HG03565 (cell line): ENCODE measurements around the gene CNPY4.

ENCODE experiments used
- ATAC-seq: cut with Tn5 transposase; IDR thresholded peaks from one replicate; pipeline ENCODE4 v1.9.1; 2021; ENCODE audit warnings: mild to moderate bottlenecking, moderate library complexity; ENCODE audit not compliant: unreplicated experiment

CNPY4 gene

DNA sequence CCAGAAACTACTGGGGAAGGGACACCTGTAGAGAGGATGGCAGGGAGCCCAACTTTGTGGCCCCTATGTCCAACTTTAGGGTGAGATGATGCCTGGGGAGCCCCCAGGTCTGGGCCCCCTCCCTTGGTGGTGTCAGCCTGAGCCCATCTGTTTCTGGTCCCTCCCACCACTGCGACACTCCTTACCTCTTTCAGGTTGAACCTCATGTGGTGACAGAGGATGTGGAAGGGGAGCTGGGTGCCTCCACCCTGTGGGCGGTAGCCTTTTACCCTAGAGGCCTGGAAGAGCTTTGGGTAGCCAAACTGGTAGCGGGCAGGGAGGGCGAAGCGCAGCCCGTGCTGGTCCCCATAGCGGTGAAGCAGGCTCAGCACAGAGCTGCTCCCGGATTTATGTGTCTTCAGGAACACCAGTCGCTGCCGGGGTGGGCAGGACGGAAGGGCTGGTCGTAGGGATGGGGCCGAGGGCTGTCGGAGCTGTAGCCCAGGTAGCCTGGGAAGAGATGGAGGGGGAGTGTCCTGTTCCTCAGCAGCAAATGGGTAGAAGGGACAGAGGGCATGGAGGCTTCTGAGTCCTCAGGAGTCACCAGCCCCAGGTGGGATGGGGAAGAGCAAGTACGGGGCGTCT, 47.0 kb downstream of the CNPY4 start:
- no peak for ATAC-seq

GRCh38 chr7:100166970-100167911, 47.8 kb downstream of the CNPY4 start:
- no peak for ATAC-seq

DNA sequence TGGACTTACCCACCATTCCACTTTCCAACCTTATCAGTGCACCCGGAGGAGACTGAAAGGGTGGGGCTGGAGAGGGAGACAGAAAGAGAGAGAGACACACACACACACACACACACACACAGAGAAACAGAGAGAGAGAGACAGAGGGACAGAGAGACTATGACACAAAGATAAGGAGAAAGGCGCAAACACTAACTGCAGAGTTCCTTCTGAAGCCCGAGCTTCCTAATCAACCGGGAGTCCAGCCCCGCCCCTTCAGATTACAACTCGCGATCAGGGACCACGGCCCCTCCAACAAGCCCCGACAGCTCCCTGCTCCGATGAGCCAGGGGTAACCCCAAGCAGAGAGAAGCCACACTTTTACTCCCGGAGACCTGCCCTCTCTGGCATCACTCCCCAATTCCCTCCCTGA, 48.5 kb downstream of the CNPY4 start:
- no peak for ATAC-seq

DNA sequence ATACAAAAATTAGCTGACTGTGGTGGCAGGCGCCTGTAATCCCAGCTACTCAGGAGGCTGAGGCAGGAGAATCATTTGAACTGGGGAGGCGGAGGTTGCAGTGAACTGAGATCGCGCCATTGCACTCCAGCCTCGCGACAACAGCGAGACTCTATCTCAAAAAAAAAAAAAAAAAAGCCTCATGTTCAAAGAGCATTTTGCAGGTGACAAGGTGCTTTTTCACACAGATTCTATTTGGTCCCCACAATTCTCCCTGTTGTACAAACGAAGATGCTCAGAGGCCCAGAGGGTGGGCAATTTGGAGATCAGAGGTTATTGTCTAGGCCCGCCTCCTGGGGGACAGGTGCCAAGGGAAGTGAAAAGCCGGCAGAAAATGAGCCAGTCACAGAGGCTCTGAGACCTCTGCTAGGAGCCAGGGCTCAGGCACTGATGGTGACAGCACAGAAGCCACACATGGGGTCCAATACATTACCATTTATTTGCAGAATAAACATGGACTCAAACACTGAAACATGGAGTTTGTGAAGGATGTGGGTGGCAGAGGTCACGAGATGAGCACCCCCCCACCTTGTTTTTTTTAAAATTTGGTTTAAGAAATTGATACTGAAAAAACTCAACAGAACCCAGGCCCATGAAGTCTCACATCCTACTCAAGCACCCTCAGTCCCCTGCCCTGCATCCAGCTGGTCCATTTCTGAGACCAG, 49.9 kb downstream of the CNPY4 start:
- no peak for ATAC-seq

GRCh38 chr7:100170101-100170897, 50.9 kb downstream of the CNPY4 start:
- ATAC-seq = no peak

- ATAC-seq = no peak
Observed at GRCh38 chr7:100171087-100171681, 51.8 kb downstream of the CNPY4 start.

DNA sequence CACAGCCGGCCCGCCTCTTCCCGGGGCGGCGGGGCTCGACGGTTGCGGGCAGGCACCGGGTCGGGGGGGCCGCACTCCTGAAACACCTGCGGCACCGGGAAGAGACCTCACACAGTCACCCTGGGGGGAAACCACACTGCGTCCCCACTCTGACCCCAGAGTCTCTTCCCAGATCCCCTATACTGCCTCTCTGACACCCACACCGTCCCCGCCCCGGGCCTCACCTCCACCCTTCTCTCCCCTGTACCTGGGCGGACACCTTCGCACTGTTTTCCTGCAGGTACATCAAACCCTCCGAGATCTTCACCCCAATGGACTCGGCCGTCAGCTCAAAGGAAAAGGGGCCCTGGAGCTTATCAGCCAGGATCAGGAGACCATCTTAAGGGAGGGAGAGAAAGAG, 52.4 kb downstream of the CNPY4 start:
- no peak for ATAC-seq

GRCh38 chr7:100173806-100174495, 54.5 kb downstream of the CNPY4 start:
- no peak for ATAC-seq

DNA sequence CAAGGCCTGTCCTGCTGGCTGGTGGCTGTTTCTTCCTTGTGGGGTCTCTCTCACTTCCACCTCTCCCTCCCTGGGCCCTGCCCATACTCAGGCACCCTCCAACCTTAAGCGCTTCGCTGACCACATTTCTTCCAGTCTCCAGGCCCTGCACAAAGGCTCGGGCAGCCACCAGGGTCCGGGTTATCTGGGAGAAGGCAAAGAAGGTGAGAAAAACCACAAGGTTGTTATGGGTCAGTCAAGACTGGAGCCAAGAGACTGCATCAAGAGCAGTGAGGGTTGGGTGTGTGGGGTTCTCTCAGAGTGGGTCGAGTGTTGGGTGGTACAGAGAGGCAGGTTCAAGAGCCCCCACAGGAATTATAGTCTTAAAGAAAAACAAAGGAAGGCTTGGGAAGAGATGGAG, 55.1 kb downstream of the CNPY4 start:
- ATAC-seq = no peak
